Endothelial cell of umbilical vein (primary cell): ENCODE measurements around the gene S100A16.

Experiments
- CTCF ChIP-seq, 2 donors: IDR thresholded peaks; 1 replicate in 1 of 2; 2 replicates in 1 of 2; pipeline ENCODE4 v1.5.1; 2011; ENCODE audit warnings: low read length in 2 of 2, mild to moderate bottlenecking in 2 of 2, moderate library complexity in 2 of 2, control low read depth in 1 of 2, inconsistent platforms in 1 of 2, low read depth in 1 of 2; ENCODE audit not compliant: insufficient read depth in 1 of 2; ENCODE audit errors: extremely low read depth in 1 of 2
- EZH2 ChIP-seq: IDR thresholded peaks from 2 replicates; pipeline ENCODE4 v1.6.1; 2012; ENCODE audit warnings: borderline replicate concordance, low read depth, mild to moderate bottlenecking, moderate library complexity, low read length, inconsistent platforms; ENCODE audit not compliant: severe bottlenecking
- JUN ChIP-seq: IDR thresholded peaks from 2 replicates; pipeline ENCODE4 v1.6.1; 2011; ENCODE audit warnings: borderline replicate concordance, low read depth; ENCODE audit not compliant: insufficient read length, insufficient read depth
- MAX ChIP-seq: IDR thresholded peaks from 2 replicates; pipeline ENCODE4 v1.6.1; 2011; ENCODE audit not compliant: insufficient read depth, insufficient read length
- MYC ChIP-seq: IDR thresholded peaks from one replicate; pipeline ENCODE4 v1.6.1; 2011; ENCODE audit warnings: mild to moderate bottlenecking, low read depth, low read length
- POLR2A ChIP-seq: IDR thresholded peaks from 2 replicates; pipeline ENCODE4 v1.6.1; 2012; ENCODE audit warnings: low read depth, mild to moderate bottlenecking, control low read depth, low read length
- POLR2AphosphoS5 ChIP-seq: IDR thresholded peaks from 2 replicates; pipeline ENCODE4 v1.6.1; 2012; ENCODE audit warnings: low read depth, mild to moderate bottlenecking, control low read depth, low read length, moderate library complexity; ENCODE audit not compliant: insufficient read depth

GRCh38 chr1:153563991-153564390, 48.9 kb downstream of the S100A16 start:
- no peak for TF ChIP-seq CTCF (IDR thresholded peaks at IDR 0.05; ENCODE audit: extremely low read depth in 1 of 2, insufficient read depth in 1 of 2, low read depth in 1 of 2, low read length in 2 of 2)
- no peak for TF ChIP-seq EZH2
- no peak for TF ChIP-seq POLR2A
- TF ChIP-seq POLR2AphosphoS5: no peak
- no peak for TF ChIP-seq JUN
- no peak for TF ChIP-seq MAX
- no peak for TF ChIP-seq MYC
